Suprapubic skin (tissue), 4 donors: ENCODE data around the gene PINK1.

ENCODE experiments used
- CTCF ChIP-seq, 2 donors: fragments of 200-600 bp in 1 of 2; fragments of 450-650 bp in 1 of 2; sonication (generic) in 1 of 2; IDR thresholded peaks; one replicate each; pipeline ENCODE4 v1.5.1; 2016 to 2019; ENCODE audit warnings: antibody characterized with exemption in 2 of 2, mild to moderate bottlenecking in 1 of 2, moderate library complexity in 1 of 2
- EP300 ChIP-seq: sonication (generic); formaldehyde crosslinking; IDR thresholded peaks from one replicate; pipeline ENCODE4 v1.6.1; 2017; ENCODE audit warnings: antibody characterized with exemption
- POLR2A ChIP-seq, 2 donors: fragments of 450-650 bp; IDR thresholded peaks; one replicate each; pipeline ENCODE4 v1.6.1; 2017; ENCODE audit warnings: antibody characterized with exemption in 2 of 2, mild to moderate bottlenecking in 2 of 2, moderate library complexity in 2 of 2
- POLR2AphosphoS5 ChIP-seq, 3 donors: sonication (generic); formaldehyde crosslinking; IDR thresholded peaks; one replicate each; pipeline ENCODE4 v1.6.1; 2017; ENCODE audit warnings: antibody characterized with exemption in 3 of 3

DNA sequence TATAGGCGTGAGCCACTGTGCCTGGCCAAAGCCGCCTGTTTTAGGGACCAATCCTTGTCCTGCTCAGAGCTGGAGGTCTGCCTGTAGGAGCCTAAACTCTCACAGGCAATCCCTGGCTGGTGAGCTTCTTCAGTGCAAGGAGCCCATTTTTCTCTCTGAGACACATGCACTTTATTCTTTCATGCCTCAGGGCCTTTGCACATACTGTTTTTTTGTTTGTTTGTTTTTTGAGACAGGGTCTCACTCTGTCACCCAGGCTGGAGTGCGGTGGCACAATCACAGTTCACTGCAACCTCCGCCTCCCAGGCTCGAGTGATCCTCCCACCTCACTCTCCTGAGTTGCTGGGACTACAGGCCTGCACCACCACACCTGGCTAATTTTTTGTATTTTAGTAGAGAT, 21.6 kb upstream of the PINK1 start:
- TF ChIP-seq POLR2A (IDR thresholded peaks at IDR 0.05) (no peak), CTCF (IDR thresholded peaks at IDR 0.05) (no peak), POLR2AphosphoS5 (IDR thresholded peaks at IDR 0.05) (no peak), EP300 (no peak)
